GM12865 (cell line): ENCODE data around the gene VPS8.

Source experiments
- DNase-seq: peaks from one replicate; pipeline ENCODE4 v3.0.0; 2010; ENCODE audit warnings: low read depth
- H3K4me3 ChIP-seq: 2 replicates; pipeline ENCODE4 v1.5.1; 2011; ENCODE audit warnings: mild to moderate bottlenecking, low read depth, low read length, control low read depth
- TF ChIP-seq, protein P1 (sequence below): IDR thresholded peaks from 2 replicates; pipeline ENCODE4 v1.5.1; 2011; ENCODE audit warnings: low read length, control low read depth, low read depth, inconsistent platforms; ENCODE audit not compliant: insufficient read depth; ENCODE audit errors: missing control alignments

Gene VPS8

GRCh38 chr3:185046603-185047002 lies 234.6 kb downstream of the VPS8 start:
- TF ChIP-seq, protein P1, sequence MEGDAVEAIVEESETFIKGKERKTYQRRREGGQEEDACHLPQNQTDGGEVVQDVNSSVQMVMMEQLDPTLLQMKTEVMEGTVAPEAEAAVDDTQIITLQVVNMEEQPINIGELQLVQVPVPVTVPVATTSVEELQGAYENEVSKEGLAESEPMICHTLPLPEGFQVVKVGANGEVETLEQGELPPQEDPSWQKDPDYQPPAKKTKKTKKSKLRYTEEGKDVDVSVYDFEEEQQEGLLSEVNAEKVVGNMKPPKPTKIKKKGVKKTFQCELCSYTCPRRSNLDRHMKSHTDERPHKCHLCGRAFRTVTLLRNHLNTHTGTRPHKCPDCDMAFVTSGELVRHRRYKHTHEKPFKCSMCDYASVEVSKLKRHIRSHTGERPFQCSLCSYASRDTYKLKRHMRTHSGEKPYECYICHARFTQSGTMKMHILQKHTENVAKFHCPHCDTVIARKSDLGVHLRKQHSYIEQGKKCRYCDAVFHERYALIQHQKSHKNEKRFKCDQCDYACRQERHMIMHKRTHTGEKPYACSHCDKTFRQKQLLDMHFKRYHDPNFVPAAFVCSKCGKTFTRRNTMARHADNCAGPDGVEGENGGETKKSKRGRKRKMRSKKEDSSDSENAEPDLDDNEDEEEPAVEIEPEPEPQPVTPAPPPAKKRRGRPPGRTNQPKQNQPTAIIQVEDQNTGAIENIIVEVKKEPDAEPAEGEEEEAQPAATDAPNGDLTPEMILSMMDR: no peak
- DNase-seq: no peak
- no peak overlapping the region for H3K4me3 ChIP-seq

DNA sequence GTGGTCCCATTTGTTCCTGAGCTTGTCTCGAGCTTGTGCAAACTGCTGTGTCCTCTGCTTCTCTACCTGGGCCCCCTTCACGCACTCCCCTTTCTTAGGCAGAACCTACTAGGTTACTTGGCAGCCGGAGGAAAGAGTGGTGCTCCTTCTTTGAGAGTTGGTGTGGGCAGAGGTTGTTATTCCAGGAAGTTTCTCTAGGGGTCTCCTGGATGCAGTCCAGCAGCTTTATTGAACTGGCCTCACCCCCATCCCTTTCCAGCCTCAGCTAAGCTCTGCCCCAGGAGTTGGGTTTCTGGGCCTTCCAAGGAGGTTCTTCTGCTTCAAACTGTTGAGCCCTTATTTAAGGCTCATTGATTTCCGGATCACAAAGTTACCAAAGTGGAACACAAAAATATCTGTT lies 237.7 kb downstream of the VPS8 start:
- no peak for DNase-seq
- no peak overlapping the region for H3K4me3 ChIP-seq
- TF ChIP-seq, protein P1: no peak

DNA sequence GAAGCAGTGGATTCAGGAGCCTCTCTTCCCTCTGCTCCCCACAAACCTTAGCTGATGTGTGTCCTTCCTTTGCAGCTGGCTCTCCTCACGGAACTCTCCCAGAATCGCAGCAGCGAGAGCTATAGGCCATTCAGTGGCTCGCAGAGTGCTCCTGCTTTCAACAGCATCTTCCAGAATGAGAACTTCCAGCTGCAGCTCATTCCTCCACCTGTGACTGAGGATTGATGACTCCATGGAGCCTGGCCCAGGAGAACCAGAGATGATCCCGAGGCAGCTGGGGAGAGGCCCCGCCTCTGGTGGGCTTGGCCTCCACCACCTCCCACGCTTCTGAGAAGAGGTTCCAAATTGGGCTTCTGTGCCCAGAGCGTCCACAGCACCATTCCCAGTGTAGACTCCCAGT lies 239.8 kb downstream of the VPS8 start:
- no peak overlapping the region for H3K4me3 ChIP-seq
- DNase-seq: no peak
- TF ChIP-seq, protein P1: no peak

- H3K4me3 ChIP-seq: no peak overlapping the region
- TF ChIP-seq, protein P1: no peak
- DNase-seq: no peak
Observed at GRCh38 chr3:185052631-185053030, 240.7 kb downstream of the VPS8 start.

- TF ChIP-seq, protein P1: no peak
- H3K4me3 ChIP-seq: no peak overlapping the region
- no peak for DNase-seq
Observed at GRCh38 chr3:185056908-185057307, 244.9 kb downstream of the VPS8 start.

- TF ChIP-seq, protein P1: no peak
- H3K4me3 ChIP-seq: no peak overlapping the region
Observed at GRCh38 chr3:185057829-185058228, 245.9 kb downstream of the VPS8 start.

GRCh38 chr3:185058796-185059195 lies 246.8 kb downstream of the VPS8 start:
- TF ChIP-seq, protein P1: no peak
- DNase-seq: no peak
- no peak overlapping the region for H3K4me3 ChIP-seq

More at GRCh38 chr3:185057829-185058228, 245.9 kb downstream of the VPS8 start:
- DNase-seq: no peak
